Testis (tissue), 2 donors: ENCODE results near the gene CDC14A.

Source experiments
- POLR2A ChIP-seq: fragments of 450-650 bp; IDR thresholded peaks from one replicate; pipeline ENCODE4 v1.6.1; 2017; ENCODE audit warnings: antibody characterized with exemption, mild to moderate bottlenecking, moderate library complexity
- TF ChIP-seq, protein P1 (sequence below), 3 experiments: fragments of 450-650 bp in 2 of 3; fragments of 200-600 bp in 1 of 3; sonication (generic) in 1 of 3; IDR thresholded peaks; one replicate each; pipeline ENCODE4 v1.5.1; 2016 to 2019; ENCODE audit warnings: antibody characterized with exemption in 3 of 3, mild to moderate bottlenecking in 2 of 3, moderate library complexity in 1 of 3

- TF ChIP-seq POLR2A = no peak
- TF ChIP-seq, protein P1, sequence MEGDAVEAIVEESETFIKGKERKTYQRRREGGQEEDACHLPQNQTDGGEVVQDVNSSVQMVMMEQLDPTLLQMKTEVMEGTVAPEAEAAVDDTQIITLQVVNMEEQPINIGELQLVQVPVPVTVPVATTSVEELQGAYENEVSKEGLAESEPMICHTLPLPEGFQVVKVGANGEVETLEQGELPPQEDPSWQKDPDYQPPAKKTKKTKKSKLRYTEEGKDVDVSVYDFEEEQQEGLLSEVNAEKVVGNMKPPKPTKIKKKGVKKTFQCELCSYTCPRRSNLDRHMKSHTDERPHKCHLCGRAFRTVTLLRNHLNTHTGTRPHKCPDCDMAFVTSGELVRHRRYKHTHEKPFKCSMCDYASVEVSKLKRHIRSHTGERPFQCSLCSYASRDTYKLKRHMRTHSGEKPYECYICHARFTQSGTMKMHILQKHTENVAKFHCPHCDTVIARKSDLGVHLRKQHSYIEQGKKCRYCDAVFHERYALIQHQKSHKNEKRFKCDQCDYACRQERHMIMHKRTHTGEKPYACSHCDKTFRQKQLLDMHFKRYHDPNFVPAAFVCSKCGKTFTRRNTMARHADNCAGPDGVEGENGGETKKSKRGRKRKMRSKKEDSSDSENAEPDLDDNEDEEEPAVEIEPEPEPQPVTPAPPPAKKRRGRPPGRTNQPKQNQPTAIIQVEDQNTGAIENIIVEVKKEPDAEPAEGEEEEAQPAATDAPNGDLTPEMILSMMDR (IDR thresholded peaks at IDR 0.05) = no peak
These were observed 97.2 kb downstream of the CDC14A start for GRCh38 chr1:100449477-100449876.
